Endothelial cell of hepatic sinusoid (primary cell): ENCODE measurements around the gene MRPS2.
"Not testable (repeated sequence)": the region's sequence is repeated elsewhere in the genome, so short reads cannot be mapped to it uniquely, and the experiment has no call there.

Experiments used
- in situ Hi-C: cut with HindIII; loops from 2 replicates; pipeline ENCODE4 v1.10.0; 2017; ENCODE audit warnings: low sequenced_read_pairs

MRPS2 gene

DNA sequence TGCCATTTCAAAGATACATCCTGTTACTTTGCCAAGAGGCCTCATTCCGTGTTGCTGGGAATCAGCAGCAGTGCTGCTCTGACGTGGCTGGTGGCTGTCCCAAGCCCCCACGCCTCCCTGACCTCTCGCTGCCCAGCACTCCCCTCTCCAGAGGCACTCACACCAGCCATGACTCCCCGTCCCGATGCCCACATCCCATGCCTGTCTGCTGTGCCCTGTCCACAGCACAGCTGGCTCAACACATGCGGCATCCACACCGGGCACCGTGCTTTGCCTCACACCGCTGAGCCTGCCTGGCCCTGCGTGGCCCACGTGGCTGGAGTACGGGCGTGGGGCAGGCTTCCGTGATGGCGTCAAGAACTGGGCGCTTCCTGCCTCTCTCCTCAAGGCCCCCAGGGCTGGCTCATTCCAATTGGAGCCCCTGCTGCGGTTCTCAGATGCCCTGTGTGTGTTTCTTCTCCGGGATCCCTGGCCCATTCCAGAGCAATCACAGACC is 12.9 kb downstream of the MRPS2 start:
- in situ Hi-C loops: no loop called here

- in situ Hi-C loops: not testable (repeated sequence)
Observed at GRCh38 chr9:135513906-135514305, 13.4 kb downstream of the MRPS2 start.

DNA sequence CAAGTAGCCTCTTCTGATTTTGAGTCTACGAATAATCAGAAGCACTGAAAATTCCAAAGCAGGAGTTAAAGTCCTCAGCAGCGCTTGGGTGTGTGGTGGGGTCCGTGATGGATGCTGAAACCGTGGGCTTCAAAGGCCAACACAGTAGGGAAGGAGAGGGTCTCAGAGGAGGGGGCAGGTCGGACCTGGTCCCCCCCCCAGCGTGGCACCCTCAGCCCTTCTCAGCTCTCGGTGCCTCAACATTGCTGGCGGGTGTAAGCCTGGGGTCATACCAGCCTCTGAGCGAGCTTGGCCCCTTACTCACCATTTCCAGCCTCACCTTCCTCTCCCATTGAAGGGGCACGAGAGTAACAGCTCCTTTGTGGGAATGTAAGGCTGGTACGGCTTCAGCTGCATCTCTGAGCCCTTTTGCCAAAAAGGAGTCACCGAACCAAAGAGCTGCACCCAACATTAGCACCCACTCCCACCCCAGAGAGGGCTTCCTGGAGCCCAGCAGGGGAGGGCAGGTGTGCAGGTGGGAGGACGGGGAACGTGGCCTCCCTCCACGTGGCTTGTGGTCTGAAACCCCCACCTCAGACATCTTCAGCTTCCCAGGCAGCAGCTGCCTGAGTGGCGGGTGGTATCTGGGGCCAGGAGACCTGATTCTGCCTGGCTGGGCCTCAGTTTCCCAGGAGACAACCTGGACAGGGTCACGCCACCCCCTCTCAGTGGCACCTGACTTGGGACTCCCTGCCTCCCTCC is 14.0 kb downstream of the MRPS2 start:
- in situ Hi-C loops: no loop called here

DNA sequence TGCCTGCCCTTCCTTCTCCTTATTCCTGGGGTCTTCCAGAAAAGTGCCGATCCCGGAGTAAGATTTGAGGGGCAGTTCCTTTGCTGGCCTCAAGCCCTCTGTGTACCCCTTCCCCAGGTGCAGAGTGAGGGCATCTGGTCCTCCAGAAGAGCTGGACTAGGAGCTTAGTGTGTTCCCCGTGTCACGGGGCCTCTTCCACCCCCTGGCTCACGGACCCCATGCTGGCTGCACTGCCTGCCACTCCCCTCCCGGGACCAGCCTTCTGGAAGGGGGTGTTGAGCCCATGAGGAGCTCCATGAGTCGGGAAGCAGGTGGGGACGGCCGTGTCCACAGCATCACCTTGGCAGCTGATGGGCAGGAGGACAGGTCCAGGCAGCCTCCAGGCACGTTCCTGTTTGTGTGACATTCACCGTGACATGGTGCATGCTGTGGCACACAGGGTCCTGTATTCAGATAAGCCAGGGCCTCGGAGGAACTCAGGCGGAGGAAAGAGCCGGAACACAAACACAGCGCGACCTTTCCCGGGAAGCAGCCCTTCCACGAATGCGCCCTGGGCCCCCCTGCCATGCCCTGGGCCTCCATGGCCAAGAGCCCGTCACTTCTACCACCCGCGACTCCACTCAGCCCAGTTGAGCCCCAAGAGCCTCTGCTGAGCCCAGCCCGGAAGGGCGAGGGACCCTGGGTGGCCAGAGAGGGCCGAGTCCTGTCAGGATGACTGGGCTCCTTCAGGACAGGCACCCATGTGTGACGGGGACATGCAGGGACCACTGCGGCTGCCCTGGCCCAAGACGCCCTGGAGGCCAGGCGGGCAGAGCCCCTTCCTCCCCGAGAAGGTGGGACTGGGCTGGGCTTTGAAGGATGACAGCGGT is 14.8 kb downstream of the MRPS2 start:
- in situ Hi-C loops: no loop called here

GRCh38 chr9:135516132-135516860 is 15.8 kb downstream of the MRPS2 start:
- in situ Hi-C loops: no loop called here

DNA sequence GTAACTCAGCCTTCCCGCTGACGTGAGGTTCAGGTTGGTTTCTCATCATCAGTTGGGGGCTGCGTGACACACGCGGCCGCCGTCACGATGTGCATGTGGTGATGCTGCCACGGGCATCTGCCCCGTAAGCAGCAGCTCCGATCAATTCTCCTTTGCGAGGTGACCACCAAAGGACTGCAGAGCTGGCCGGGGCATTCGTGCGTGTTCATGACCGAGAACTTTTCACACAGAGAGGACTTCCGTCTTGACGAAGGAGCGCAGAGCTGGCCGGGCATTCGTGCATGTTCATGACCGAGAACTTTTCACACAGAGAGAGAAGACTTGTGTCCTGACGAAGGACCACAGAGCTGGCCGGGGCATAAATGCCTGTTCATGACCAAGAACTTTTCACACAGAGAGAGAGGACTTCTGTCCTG is 16.9 kb downstream of the MRPS2 start:
- in situ Hi-C loops: no loop called here

DNA sequence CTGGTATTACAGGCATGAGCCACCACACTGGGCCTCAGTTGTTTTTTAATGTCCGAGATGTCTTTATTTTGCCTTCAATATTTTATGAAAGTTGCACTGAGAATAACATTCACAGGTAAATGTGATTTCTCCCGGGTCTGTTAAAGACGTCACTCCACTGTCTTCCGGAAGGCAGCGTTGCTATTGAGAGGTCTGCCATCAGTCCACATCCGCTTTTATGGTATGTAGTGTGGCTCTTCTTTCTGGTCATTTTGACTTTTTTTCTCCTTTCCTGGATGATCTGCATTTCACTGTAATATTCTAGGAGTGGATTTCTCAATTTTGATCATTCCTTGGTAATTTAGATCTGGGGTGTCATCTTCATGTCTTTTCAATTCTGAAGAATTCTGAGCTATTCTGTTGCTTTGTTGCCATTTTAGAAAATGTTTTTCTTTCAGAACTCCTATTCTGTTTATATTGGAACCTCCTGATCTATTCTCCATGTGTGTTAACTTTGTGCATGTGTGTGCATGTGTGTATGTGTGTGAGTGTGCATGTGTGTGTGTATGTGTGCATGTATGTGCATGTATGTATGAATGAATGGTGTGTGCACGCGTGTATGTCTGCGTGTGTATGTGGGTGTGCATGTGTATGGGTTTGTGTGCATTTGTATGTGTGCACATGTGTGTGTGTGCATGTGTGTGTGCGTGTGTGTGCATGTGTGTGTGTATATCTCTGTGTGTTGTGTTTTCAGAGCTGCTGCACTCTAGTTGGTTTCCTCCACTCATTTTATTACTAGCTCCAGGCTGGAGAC is 18.9 kb downstream of the MRPS2 start:
- in situ Hi-C loops: no loop called here

GRCh38 chr9:135520916-135521607 is 20.6 kb downstream of the MRPS2 start, which contains the start of gene LCN1:
LCN1 (plus strand) TSS chr9:135521440; CDS start chr9:135521498, 58 bp downstream.
- in situ Hi-C loops: no loop called here

DNA sequence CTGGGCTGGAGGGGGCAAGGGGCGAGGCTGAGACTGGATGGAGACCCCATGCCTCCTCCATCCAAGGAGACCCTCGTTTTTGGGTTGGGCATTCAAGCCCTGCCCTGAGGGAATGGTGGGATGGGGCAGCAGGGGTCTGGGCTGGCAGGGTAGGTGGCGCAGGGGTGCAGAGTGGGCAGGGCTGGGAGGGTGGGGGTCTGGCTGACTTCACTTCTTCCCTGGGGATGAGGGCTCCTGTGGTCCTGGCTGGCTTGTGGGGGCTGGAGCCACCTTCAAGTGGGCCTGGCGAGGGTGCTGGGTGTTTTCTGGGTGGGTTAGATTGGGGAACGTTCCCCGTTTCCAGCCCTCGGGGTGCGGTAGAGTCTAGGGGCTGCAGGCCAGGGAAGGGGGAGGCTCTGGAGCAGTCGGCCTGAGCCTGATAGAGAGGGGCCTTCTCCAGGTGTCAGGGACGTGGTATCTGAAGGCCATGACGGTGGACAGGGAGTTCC is 21.2 kb downstream of the MRPS2 start:
- in situ Hi-C loops: no loop called here

- in situ Hi-C loops: no loop called here
Observed at GRCh38 chr9:135522137-135522877, 21.8 kb downstream of the MRPS2 start.

- in situ Hi-C loops: no loop called here
Observed at GRCh38 chr9:135522931-135523330, 22.4 kb downstream of the MRPS2 start.

- in situ Hi-C loops: no loop called here
Observed at GRCh38 chr9:135523521-135524129, 23.1 kb downstream of the MRPS2 start.

GRCh38 chr9:135524130-135524861 is 23.8 kb downstream of the MRPS2 start:
- in situ Hi-C loops: no loop called here

- in situ Hi-C loops: no loop called here
Observed at GRCh38 chr9:135525241-135526088, 25.0 kb downstream of the MRPS2 start.

- in situ Hi-C loops: no loop called here
Observed at GRCh38 chr9:135526089-135526729, 25.7 kb downstream of the MRPS2 start.
